ENCODE measurements around the gene TSPAN14.
"Not testable (repeated sequence)": the region's sequence is repeated elsewhere in the genome, so short reads cannot be mapped to it uniquely, and the experiment has no call there.

Gene TSPAN14

GRCh38 chr10:80472234-80473095 lies 18.4 kb downstream of the TSPAN14 start:
- DNase-seq, result no peak

GRCh38 chr10:80473096-80473657 lies 19.1 kb downstream of the TSPAN14 start:
- no peak for DNase-seq

GRCh38 chr10:80473692-80474596 lies 19.8 kb downstream of the TSPAN14 start:
- no peak for DNase-seq

GRCh38 chr10:80474597-80474910 lies 20.4 kb downstream of the TSPAN14 start:
- DNase-seq, result no peak

GRCh38 chr10:80474941-80475340 lies 20.8 kb downstream of the TSPAN14 start:
- DNase-seq, result no peak

GRCh38 chr10:80475641-80476040 lies 21.5 kb downstream of the TSPAN14 start:
- DNase-seq, result not testable (repeated sequence)

- no peak for DNase-seq
Measured at GRCh38 chr10:80476685-80477084, 22.6 kb downstream of the TSPAN14 start.

- DNase-seq, result no peak
Measured at GRCh38 chr10:80477813-80478212, 23.7 kb downstream of the TSPAN14 start.

GRCh38 chr10:80480373-80480772 lies 26.3 kb downstream of the TSPAN14 start:
- not testable (repeated sequence) for DNase-seq

GRCh38 chr10:80480852-80481251 lies 26.7 kb downstream of the TSPAN14 start:
- no peak for DNase-seq

GRCh38 chr10:80484243-80484642 lies 30.1 kb downstream of the TSPAN14 start:
- no peak for DNase-seq

- DNase-seq, result no peak
Measured at GRCh38 chr10:80484676-80485075, 30.6 kb downstream of the TSPAN14 start.

- DNase-seq, result no peak
Measured at GRCh38 chr10:80485076-80485945, 31.2 kb downstream of the TSPAN14 start.

GRCh38 chr10:80485946-80486764 lies 32.0 kb downstream of the TSPAN14 start:
- DNase-seq, result no peak

- no peak for DNase-seq
Measured at GRCh38 chr10:80486785-80487420, 32.8 kb downstream of the TSPAN14 start.

GRCh38 chr10:80487421-80487785 lies 33.3 kb downstream of the TSPAN14 start:
- DNase-seq, result no peak

GRCh38 chr10:80487791-80488538 lies 33.9 kb downstream of the TSPAN14 start:
- DNase-seq, result no peak

- DNase-seq, result no peak
Measured at GRCh38 chr10:80488539-80489066, 34.5 kb downstream of the TSPAN14 start.

GRCh38 chr10:80489371-80490112 lies 35.4 kb downstream of the TSPAN14 start:
- DNase-seq, result no peak

All from SHP77 (cell line).